Activated CD8-positive, alpha-beta memory T cell treated with anti-CD3 and anti-CD28 coated beads for 24 hours (primary cell): ENCODE results near the gene PCA3.

ENCODE experiments used
- DNase-seq: peaks from one replicate; pipeline ENCODE4 v3.0.0-alpha.2; 2020

Gene PCA3

DNA sequence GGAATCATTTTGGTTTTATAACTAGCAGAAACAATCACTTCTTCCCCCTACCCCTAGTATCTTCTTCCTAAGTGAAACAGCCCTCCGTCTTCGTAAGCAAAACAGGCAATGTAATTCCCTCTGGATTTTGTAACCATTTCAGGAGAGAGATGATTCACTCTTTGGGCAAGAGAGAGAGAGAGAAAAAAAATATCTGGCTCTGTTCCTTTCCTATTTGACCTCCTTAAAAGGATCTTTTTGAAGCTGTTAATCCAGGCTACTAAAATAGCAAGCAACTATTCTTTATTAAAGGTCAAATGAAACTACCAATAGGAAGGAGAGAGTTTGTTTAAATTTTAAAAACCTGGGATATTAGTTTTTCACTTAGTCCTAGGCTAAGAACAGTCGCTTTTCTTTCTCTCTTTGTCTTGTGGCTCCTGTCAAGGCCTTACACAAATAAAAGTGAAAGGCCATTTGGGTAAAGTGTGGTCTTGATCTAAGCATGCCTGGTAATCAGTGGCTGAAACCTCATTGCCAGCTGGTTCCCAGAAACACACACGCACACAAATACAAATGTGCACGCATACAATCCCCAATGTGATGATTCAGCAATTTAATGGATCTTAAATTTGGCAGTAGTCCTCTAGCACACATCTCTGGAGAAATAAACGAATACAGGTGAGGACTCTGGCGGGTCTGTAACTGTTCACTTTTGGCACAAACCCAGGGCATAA is 71.5 kb downstream of the PCA3 start:
- no peak for DNase-seq
